SK-N-SH (cell line): ENCODE data around the gene SNRPB. TPM values are rescaled to one million over a fixed set of nuclear protein-coding genes. Genes with fewer than 3 reads are reported as not detected.

Source experiments
- CTCF ChIA-PET: fragments of 300-600, 350-600 bp; formaldehyde crosslinking; extraction: SDS; loops from one replicate; lab custom pipeline; 2021; lab: Yijun Ruan, JAX
- POLR2A ChIA-PET: fragments of 350-600 bp; sonication (Branson Sonifier 250); formaldehyde crosslinking; extraction: SDS; loops from one replicate; lab custom pipeline; 2020; ENCODE audit warnings: antibody characterized with exemption, inconsistent platforms; lab: Yijun Ruan, JAX
- DNase-seq: peaks from one replicate; pipeline ENCODE4 v3.0.0; 2012
- H2AFZ ChIP-seq: fragments of 200-600 bp; sonication (generic); 2 replicates; pipeline ENCODE4 v1.8.1; 2016; ENCODE audit warnings: antibody characterized with exemption, mild to moderate bottlenecking, low read depth
- H3F3A ChIP-seq: fragments of 200-600 bp; sonication (generic); replicated peaks from 2 replicates; pipeline ENCODE3; 2016; ENCODE audit warnings: antibody characterized with exemption, mild to moderate bottlenecking; ENCODE audit not compliant: insufficient read depth
- H3K27ac ChIP-seq, 2 experiments: fragments of 200-500 bp in 1 of 2; fragments of 200-600 bp in 1 of 2; sonication (Bioruptor generic) in 1 of 2; sonication (generic), shearing (Covaris generic) in 1 of 2; 2 replicates each; pipeline versions ENCODE4 v1.5.1 to v1.6.1; 2014 to 2016; ENCODE audit warnings: low read depth in 2 of 2, inconsistent platforms in 1 of 2, low read length in 1 of 2, mild to moderate bottlenecking in 1 of 2, mixed read lengths in 1 of 2
- H3K27me3 ChIP-seq: fragments of 200-600 bp; sonication (generic), shearing (Covaris generic); 2 replicates; pipeline ENCODE4 v1.6.1; 2016; ENCODE audit warnings: mixed run types; ENCODE audit not compliant: insufficient read depth
- H3K36me3 ChIP-seq, 2 experiments: fragments of 200-500 bp in 1 of 2; fragments of 200-600 bp in 1 of 2; sonication (Bioruptor generic) in 1 of 2; sonication (generic) in 1 of 2; replicated peaks in 1 of 2; 2 replicates each; pipeline versions ENCODE3 to v1.5.1; 2014 to 2016; ENCODE audit warnings: low read length in 1 of 2, mild to moderate bottlenecking in 1 of 2; ENCODE audit not compliant: insufficient read depth in 2 of 2, control insufficient read depth in 1 of 2
- H3K4me1 ChIP-seq, 2 experiments: fragments of 200-500 bp in 1 of 2; fragments of 200-600 bp in 1 of 2; sonication (Bioruptor generic) in 1 of 2; sonication (generic), shearing (Covaris generic) in 1 of 2; 2 replicates each; pipeline versions ENCODE4 v1.5.1 to v1.6.1; 2014 to 2016; ENCODE audit warnings: low read depth in 1 of 2, low read length in 1 of 2, mixed run types in 1 of 2; ENCODE audit not compliant: insufficient read depth in 2 of 2, control insufficient read depth in 1 of 2
- H3K4me2 ChIP-seq: fragments of 200-600 bp; sonication (generic), shearing (Covaris generic); 2 replicates; pipeline ENCODE4 v1.6.1; 2017; ENCODE audit warnings: mixed run types
- H3K4me3 ChIP-seq, 2 experiments: fragments of 200-500 bp in 1 of 2; fragments of 200-600 bp in 1 of 2; sonication (Bioruptor generic) in 1 of 2; sonication (generic), shearing (Covaris generic) in 1 of 2; 2 replicates each; pipeline versions ENCODE4 v1.5.1 to v1.8.1; 2014 to 2016; ENCODE audit warnings: low read depth in 2 of 2, inconsistent platforms in 1 of 2, low read length in 1 of 2, mild to moderate bottlenecking in 1 of 2, mixed read lengths in 1 of 2, moderate library complexity in 1 of 2
- H3K79me2 ChIP-seq: fragments of 200-600 bp; sonication (generic); 2 replicates; pipeline ENCODE4 v1.8.1; 2017; ENCODE audit warnings: mild to moderate bottlenecking; ENCODE audit not compliant: insufficient read depth
- H3K9ac ChIP-seq: fragments of 200-600 bp; sonication (generic); 2 replicates; pipeline ENCODE4 v1.6.1; 2017; ENCODE audit warnings: mixed run types
- H3K9me2 ChIP-seq: fragments of 200-600 bp; sonication (generic); 2 replicates; pipeline ENCODE4 v1.6.1; 2017; ENCODE audit warnings: mixed run types
- H3K9me3 ChIP-seq: fragments of 200-600 bp; sonication (generic); 2 replicates; pipeline ENCODE4 v1.6.1; 2017; ENCODE audit warnings: mixed run types, mild to moderate bottlenecking, moderate library complexity
- H4K20me1 ChIP-seq: fragments of 200-600 bp; sonication (generic); 2 replicates; pipeline ENCODE4 v1.6.1; 2017; ENCODE audit warnings: mild to moderate bottlenecking, mixed run types; ENCODE audit not compliant: insufficient read depth
- ELF1 ChIP-seq: IDR thresholded peaks from 2 replicates; pipeline ENCODE4 v1.4.0; 2012
- EP300 ChIP-seq, 2 experiments: IDR thresholded peaks; 2 replicates each; pipeline versions ENCODE4 v1.4.0 to v1.6.1; 2012; ENCODE audit warnings: borderline replicate concordance in 1 of 2, low read depth in 1 of 2, low read length in 1 of 2
- FOXJ3 ChIP-seq: sonication (generic); formaldehyde crosslinking; IDR thresholded peaks from 2 replicates; pipeline ENCODE4 v1.5.1; 2020; ENCODE audit warnings: mild to moderate bottlenecking, missing genetic modification reagents
- GATA2 ChIP-seq: sonication (generic); formaldehyde crosslinking; IDR thresholded peaks from 2 replicates; pipeline ENCODE4 v1.5.0; 2020; ENCODE audit warnings: mild to moderate bottlenecking, missing genetic modification reagents
- JUND ChIP-seq: IDR thresholded peaks from 2 replicates; pipeline ENCODE4 v1.4.0; 2012
- MXI1 ChIP-seq: IDR thresholded peaks from 2 replicates; pipeline ENCODE4 v1.6.1; 2012; ENCODE audit warnings: mild to moderate bottlenecking, low read depth, low read length, improper control_type of control experiment
- NFIC ChIP-seq: IDR thresholded peaks from 2 replicates; pipeline ENCODE4 v1.4.0; 2012; ENCODE audit warnings: borderline replicate concordance
- NRF1 ChIP-seq: IDR thresholded peaks from 2 replicates; pipeline ENCODE4 v1.6.1; 2012; ENCODE audit warnings: low read depth, mild to moderate bottlenecking, low read length
- RAD21 ChIP-seq: IDR thresholded peaks from 2 replicates; pipeline ENCODE4 v1.6.1; 2012; ENCODE audit warnings: mild to moderate bottlenecking, low read length
- RCOR1 ChIP-seq: fragments of 150-350 bp; IDR thresholded peaks from 2 replicates; pipeline ENCODE4 v1.6.1; 2017; ENCODE audit warnings: antibody characterized with exemption, low read length
- RXRA ChIP-seq: IDR thresholded peaks from 2 replicates; pipeline ENCODE4 v1.4.0; 2012; ENCODE audit warnings: low read depth, mild to moderate bottlenecking, borderline replicate concordance
- SIN3A ChIP-seq: IDR thresholded peaks from 2 replicates; pipeline ENCODE4 v1.6.1; 2012; ENCODE audit warnings: low read depth, mild to moderate bottlenecking, low read length, moderate library complexity, borderline replicate concordance
- YY1 ChIP-seq: IDR thresholded peaks from 2 replicates; pipeline ENCODE4 v1.4.0; 2012; ENCODE audit warnings: low read depth, mild to moderate bottlenecking
- WGBS: methylation state at CpG from one replicate; pipeline ENCODE4 v1.1.6; 2017; ENCODE audit warnings: low lambda C conversion rate; 5-methylcytosine and 5-hydroxymethylcytosine counted together
- polyA plus RNA-seq, 3 experiments: library from polyadenylated mRNA; depleted of rRNA; stranded (reverse); fragments of >200 nt; gene quantifications; 2 replicates each; pipeline ENCODE4 v1.2.3, GENCODE V29; 2012
- TF ChIP-seq, protein P1 (sequence below): fragments of 150-350 bp; IDR thresholded peaks from 2 replicates; pipeline ENCODE4 v1.6.1; 2017; ENCODE audit warnings: antibody characterized with exemption, low read length, low read depth, borderline replicate concordance
- TF ChIP-seq, protein P2 (sequence below): IDR thresholded peaks from 2 replicates; pipeline ENCODE4 v1.4.0; 2012; ENCODE audit warnings: low read depth, borderline replicate concordance
- TF ChIP-seq, protein P3 (sequence below): IDR thresholded peaks from 2 replicates; pipeline ENCODE4; 2012
- TF ChIP-seq, protein P4 (sequence below): fragments of 150-350 bp; IDR thresholded peaks from 2 replicates; pipeline ENCODE4 v1.6.1; 2016; ENCODE audit warnings: mild to moderate bottlenecking, low read depth, low read length
- TF ChIP-seq, protein P5 (sequence below): IDR thresholded peaks from 2 replicates; pipeline ENCODE4 v1.4.0; 2012; ENCODE audit warnings: low read depth

SNRPB gene
- polyA plus RNA-seq, 1 of the 3 experiments (the other 2 are of a cell fraction): 455 TPM

DNA sequence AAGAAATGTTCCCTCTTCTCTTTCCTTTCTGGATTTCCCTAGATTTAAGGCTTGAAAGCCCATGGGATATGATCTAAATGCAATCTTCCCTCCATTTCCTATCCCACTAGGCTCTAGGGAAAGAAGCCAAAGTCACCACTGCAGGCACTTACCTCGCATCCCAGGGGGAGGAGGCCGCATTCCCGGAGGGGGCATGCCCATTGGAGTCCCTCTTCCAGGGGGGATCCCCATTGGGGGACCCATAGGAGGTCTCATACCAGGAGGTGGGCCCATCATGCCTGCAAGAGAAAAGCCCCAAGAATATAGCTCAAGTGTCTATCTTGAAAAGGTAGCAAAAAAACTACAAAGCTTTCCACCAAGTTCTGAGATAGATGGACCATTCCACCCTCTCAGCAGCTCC lies 8.1 kb downstream of the SNRPB start:
- H3K36me3 ChIP-seq: peaks cover 83 to 93% of the 10 kb centered on the region in 2 experiments
- H3K27me3 ChIP-seq: no peaks in the 10 kb centered on the region
- no peak overlapping the region for H3K4me2 ChIP-seq
- peaks cover 35% of the 10 kb centered on the region for H3K79me2 ChIP-seq
- no peak for DNase-seq
- H2AFZ ChIP-seq: no peak overlapping the region
- ChIA-PET CTCF (interaction anchor here (1.1 to 2.0 kb wide), 3 partner anchors 11 to 59 kb away, joined by 3 to 5 read pairs (median 4); no protein-coding TSS in a partner anchor), POLR2A (no interaction called here)
- H3K9me2 ChIP-seq: no peaks in the 10 kb centered on the region
- WGBS: 97% methylated on average over 3 of the region's 3 CpGs
- H4K20me1 ChIP-seq: peaks cover 39% of the 10 kb centered on the region
- no peaks in the 10 kb centered on the region for H3K9me3 ChIP-seq
- no peak overlapping the region for H3K4me3 ChIP-seq
- TF ChIP-seq GATA2 (CRISPR knock-in tag) (no peak), NFIC (no peak), SIN3A (no peak), YY1 (no peak)
- TF ChIP-seq, protein P1, sequence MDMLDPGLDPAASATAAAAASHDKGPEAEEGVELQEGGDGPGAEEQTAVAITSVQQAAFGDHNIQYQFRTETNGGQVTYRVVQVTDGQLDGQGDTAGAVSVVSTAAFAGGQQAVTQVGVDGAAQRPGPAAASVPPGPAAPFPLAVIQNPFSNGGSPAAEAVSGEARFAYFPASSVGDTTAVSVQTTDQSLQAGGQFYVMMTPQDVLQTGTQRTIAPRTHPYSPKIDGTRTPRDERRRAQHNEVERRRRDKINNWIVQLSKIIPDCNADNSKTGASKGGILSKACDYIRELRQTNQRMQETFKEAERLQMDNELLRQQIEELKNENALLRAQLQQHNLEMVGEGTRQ: no peak
- TF ChIP-seq, protein P2, sequence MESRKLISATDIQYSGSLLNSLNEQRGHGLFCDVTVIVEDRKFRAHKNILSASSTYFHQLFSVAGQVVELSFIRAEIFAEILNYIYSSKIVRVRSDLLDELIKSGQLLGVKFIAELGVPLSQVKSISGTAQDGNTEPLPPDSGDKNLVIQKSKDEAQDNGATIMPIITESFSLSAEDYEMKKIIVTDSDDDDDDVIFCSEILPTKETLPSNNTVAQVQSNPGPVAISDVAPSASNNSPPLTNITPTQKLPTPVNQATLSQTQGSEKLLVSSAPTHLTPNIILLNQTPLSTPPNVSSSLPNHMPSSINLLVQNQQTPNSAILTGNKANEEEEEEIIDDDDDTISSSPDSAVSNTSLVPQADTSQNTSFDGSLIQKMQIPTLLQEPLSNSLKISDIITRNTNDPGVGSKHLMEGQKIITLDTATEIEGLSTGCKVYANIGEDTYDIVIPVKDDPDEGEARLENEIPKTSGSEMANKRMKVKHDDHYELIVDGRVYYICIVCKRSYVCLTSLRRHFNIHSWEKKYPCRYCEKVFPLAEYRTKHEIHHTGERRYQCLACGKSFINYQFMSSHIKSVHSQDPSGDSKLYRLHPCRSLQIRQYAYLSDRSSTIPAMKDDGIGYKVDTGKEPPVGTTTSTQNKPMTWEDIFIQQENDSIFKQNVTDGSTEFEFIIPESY: no peak
- H3F3A ChIP-seq: peaks cover 63% of the 10 kb centered on the region
- H3K9ac ChIP-seq: no peak overlapping the region
- H3K4me1 ChIP-seq: peaks cover 0 to 1% of the 10 kb centered on the region in 2 experiments; a peak in 1 of 4 replicates
- no peak overlapping the region for H3K27ac ChIP-seq

DNA sequence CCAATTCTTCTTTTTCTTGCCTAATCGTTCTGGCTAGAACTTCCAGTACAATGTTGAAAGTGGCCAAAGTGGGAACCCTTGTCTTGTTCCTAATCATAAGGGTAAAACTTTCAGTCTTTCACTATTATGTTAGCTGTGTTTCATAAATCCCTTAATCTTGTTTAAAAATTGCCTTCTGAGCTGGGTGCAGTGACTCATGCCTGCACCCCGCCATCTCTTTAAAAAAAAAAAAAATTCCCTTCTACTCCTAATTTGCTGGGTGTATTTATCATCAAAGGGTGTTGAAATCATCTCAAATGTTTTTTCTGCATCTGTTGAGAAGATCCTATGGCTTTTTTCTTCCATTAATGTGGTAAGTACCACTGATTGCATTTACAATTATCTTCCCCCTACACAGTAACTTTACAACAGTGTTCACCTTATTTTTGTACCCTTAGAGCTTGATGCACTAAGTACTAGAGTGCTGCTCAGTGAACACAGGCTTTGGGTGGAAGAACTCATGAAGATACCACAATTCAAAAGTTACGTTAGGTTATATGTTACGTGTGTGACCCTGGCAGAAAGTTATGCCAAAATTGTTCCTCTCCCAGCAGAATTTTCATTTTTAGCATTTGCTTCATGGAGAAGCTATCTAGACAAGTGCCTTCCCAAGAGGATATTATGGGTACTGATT lies 9.7 kb downstream of the SNRPB start:
- Histone ChIP-seq H3K27me3 (no peaks in the 10 kb centered on the region), H3K4me2 (no peak overlapping the region), H3K79me2 (peaks cover 19% of the 10 kb centered on the region), H4K20me1 (peaks cover 23% of the 10 kb centered on the region), H3K9ac (no peak overlapping the region), H3K4me1 (no peaks in the 10 kb centered on the region), H3K27ac (no peak overlapping the region), H3K4me3 (no peak overlapping the region), H2AFZ (no peak overlapping the region), H3K9me2 (no peaks in the 10 kb centered on the region), H3K9me3 (no peaks in the 10 kb centered on the region), H3K36me3 (peaks cover 67 to 77% of the 10 kb centered on the region in 2 experiments), H3F3A (peaks cover 69% of the 10 kb centered on the region)
- ChIA-PET POLR2A (interaction anchor here (1.0 kb wide), 1 partner anchor 8 kb away, joined by 3 read pairs; no protein-coding TSS in a partner anchor), CTCF (interaction anchor here (0.9 to 2.0 kb wide), 5 partner anchors 9 to 198 kb away, joined by 3 to 6 read pairs (median 3); partner anchors contain the start of gene SNRPB)
- WGBS: 81% methylated on average over 4 of the region's 4 CpGs
- DNase-seq: no peak
- TF ChIP-seq MXI1 (no peak), RXRA (no peak), NRF1 (no peak), RCOR1 (no peak), EP300 (IDR thresholded peaks at IDR 0.05; ENCODE audit: borderline replicate concordance in 1 of 2, low read depth in 1 of 2, low read length in 1 of 2) (no peak), ELF1 (no peak), FOXJ3 (CRISPR knock-in tag) (no peak), RAD21 (no peak), JUND (no peak)
- TF ChIP-seq, protein P3, sequence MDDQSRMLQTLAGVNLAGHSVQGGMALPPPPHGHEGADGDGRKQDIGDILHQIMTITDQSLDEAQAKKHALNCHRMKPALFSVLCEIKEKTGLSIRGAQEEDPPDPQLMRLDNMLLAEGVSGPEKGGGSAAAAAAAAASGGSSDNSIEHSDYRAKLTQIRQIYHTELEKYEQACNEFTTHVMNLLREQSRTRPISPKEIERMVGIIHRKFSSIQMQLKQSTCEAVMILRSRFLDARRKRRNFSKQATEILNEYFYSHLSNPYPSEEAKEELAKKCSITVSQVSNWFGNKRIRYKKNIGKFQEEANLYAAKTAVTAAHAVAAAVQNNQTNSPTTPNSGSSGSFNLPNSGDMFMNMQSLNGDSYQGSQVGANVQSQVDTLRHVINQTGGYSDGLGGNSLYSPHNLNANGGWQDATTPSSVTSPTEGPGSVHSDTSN: no peak
- TF ChIP-seq, protein P4, sequence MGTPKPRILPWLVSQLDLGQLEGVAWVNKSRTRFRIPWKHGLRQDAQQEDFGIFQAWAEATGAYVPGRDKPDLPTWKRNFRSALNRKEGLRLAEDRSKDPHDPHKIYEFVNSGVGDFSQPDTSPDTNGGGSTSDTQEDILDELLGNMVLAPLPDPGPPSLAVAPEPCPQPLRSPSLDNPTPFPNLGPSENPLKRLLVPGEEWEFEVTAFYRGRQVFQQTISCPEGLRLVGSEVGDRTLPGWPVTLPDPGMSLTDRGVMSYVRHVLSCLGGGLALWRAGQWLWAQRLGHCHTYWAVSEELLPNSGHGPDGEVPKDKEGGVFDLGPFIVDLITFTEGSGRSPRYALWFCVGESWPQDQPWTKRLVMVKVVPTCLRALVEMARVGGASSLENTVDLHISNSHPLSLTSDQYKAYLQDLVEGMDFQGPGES: no peak
- TF ChIP-seq, protein P1: no peak
- TF ChIP-seq, protein P5, sequence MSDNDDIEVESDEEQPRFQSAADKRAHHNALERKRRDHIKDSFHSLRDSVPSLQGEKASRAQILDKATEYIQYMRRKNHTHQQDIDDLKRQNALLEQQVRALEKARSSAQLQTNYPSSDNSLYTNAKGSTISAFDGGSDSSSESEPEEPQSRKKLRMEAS: no peak
- TF ChIP-seq, protein P2: no peak
